ENCODE data around the gene STAB1. TPM values are rescaled to one million over a fixed set of nuclear protein-coding genes. Genes with fewer than 3 reads are reported as not detected.
A peak's percentile ranks its signal among the peaks of the same experiment; 100 is the strongest.

STAB1 gene
- total and polyA plus RNA-seq, 12 donors = 17.4 to 231 (median 44.1) TPM

DNA sequence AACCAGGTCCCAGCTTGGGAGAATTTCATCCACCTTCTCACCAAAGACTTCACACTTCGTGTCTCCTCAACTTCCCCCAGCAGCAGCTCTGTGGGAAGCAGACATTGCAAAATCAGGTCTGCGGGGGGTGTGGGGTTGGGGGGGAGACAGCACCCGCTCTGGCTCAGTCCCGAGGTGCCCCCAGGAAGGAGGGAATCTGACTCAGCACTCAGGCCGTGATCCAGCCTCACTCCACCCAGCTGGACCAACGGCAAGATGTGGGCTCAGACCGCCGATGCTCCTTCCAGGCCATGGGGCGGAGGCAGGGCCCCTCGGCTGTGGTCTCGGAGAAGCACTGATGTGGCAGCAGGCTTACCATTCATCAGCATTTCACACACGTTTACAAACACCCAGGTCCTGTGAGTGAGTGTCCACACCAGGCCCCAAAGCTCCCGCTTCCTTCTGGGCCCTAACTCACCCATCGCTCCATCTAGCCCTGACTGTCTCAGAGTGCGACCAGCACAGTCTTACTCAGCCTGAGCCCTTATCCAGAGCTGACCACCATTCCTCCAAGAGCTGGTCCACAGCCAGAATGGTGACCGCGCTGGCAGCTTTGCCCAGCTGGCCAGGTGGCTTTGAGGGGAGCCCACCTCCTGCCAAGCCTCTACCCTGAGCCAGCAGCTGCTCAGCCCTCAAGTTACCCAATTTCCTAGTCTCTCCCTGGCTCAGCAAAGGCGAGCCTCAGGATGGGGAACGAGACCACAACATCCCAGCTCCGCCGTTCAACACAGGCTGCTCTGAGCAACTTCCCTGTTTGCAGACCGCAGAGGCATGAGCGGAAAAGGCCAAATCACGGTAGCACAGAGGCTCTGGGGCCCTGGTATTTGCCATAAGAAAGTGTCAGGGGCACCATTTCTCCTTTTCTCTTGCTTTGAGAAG lies 3.3 kb downstream of the STAB1 start:
- H3K27ac ChIP-seq = peak overlapping the region in 4 of 10 donors; percentile 31 to 95 (median 40)
- peaks cover 0 to 32% (median 0%) of the 10 kb centered on the region in 9 donors for H3K36me3 ChIP-seq
- TF ChIP-seq, protein P1, sequence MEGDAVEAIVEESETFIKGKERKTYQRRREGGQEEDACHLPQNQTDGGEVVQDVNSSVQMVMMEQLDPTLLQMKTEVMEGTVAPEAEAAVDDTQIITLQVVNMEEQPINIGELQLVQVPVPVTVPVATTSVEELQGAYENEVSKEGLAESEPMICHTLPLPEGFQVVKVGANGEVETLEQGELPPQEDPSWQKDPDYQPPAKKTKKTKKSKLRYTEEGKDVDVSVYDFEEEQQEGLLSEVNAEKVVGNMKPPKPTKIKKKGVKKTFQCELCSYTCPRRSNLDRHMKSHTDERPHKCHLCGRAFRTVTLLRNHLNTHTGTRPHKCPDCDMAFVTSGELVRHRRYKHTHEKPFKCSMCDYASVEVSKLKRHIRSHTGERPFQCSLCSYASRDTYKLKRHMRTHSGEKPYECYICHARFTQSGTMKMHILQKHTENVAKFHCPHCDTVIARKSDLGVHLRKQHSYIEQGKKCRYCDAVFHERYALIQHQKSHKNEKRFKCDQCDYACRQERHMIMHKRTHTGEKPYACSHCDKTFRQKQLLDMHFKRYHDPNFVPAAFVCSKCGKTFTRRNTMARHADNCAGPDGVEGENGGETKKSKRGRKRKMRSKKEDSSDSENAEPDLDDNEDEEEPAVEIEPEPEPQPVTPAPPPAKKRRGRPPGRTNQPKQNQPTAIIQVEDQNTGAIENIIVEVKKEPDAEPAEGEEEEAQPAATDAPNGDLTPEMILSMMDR (IDR thresholded peaks at IDR 0.05) = no peak
- ATAC-seq (peak in 7 of 8 donors; percentile 19 to 58 (median 34)), DNase-seq (peak; percentile 43 to 44)
- WGBS, 2 donors = 79 to 85% methylated on average over 24 of the region's 24 CpGs
- peaks cover 0 to 61% (median 22%) of the 10 kb centered on the region in 9 donors for H3K4me1 ChIP-seq
- H3K4me3 ChIP-seq = peak overlapping the region in 1 of 10 donors; percentile 66
- H3K27me3 ChIP-seq = no peaks in the 10 kb centered on the region
- H3K9me3 ChIP-seq = no peaks in the 10 kb centered on the region
- intact Hi-C loops (cut with DNase I) = no loop called here

DNA sequence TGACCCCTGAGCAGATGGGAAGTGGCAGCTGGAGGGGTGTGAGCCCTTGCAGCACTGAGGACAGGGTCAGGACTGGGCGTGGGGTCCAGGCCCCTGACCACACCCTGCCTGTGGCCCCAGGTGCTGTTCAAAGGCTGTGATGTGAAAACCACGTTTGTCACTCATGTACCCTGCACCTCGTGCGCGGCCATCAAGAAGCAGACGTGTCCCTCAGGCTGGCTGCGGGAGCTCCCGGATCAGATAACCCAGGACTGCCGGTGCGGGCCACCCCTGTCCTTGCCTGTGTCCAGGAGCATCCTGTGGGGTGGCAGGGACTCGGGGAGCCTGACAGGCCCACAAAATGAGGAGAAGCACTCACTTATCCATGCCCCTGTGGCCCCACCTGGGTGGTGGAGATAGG lies 5.9 kb downstream of the STAB1 start:
- WGBS, 2 donors = 89% methylated on average over 11 of the region's 11 CpGs
- no peak for DNase-seq
- H3K27ac ChIP-seq = no peak overlapping the region
- no peak overlapping the region for H3K4me3 ChIP-seq
- no peaks in the 10 kb centered on the region for H3K27me3 ChIP-seq
- TF ChIP-seq, protein P1 (IDR thresholded peaks at IDR 0.05) = no peak
- intact Hi-C loops (cut with DNase I) = no loop called here
- peaks cover 0 to 58% (median 0%) of the 10 kb centered on the region in 9 donors for H3K36me3 ChIP-seq
- peaks cover 0 to 34% (median 5%) of the 10 kb centered on the region in 9 donors for H3K4me1 ChIP-seq
- H3K9me3 ChIP-seq = no peaks in the 10 kb centered on the region
- ATAC-seq = no peak

DNA sequence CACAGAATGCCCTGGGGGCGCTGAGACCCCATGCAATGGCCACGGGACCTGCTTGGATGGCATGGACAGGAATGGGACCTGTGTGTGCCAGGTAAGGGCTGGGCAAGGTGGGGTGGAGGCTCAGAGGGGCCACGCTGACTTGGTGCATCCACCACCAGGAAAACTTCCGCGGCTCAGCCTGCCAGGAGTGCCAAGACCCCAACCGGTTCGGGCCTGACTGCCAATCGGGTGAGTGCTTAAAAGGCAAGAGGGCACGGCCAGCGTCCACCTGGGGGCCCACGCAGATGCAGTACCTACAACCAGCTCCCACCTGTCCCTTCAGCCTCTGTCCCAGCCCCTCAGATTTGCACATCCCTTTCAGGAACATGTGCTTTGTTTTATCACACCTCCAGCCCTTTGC lies 6.9 kb downstream of the STAB1 start:
- no peaks in the 10 kb centered on the region for H3K9me3 ChIP-seq
- no peak overlapping the region for H3K27ac ChIP-seq
- intact Hi-C loops (cut with DNase I) = no loop called here
- ATAC-seq = no peak
- no peak overlapping the region for H3K4me3 ChIP-seq
- 93% methylated on average over 10 to 11 of the region's 11 CpGs for WGBS, 2 donors
- DNase-seq = no peak
- peaks cover 0 to 25% (median 0%) of the 10 kb centered on the region in 9 donors for H3K4me1 ChIP-seq
- no peaks in the 10 kb centered on the region for H3K27me3 ChIP-seq
- H3K36me3 ChIP-seq = peaks cover 0 to 65% (median 0%) of the 10 kb centered on the region in 9 donors
- TF ChIP-seq, protein P1 (IDR thresholded peaks at IDR 0.05) = no peak

DNA sequence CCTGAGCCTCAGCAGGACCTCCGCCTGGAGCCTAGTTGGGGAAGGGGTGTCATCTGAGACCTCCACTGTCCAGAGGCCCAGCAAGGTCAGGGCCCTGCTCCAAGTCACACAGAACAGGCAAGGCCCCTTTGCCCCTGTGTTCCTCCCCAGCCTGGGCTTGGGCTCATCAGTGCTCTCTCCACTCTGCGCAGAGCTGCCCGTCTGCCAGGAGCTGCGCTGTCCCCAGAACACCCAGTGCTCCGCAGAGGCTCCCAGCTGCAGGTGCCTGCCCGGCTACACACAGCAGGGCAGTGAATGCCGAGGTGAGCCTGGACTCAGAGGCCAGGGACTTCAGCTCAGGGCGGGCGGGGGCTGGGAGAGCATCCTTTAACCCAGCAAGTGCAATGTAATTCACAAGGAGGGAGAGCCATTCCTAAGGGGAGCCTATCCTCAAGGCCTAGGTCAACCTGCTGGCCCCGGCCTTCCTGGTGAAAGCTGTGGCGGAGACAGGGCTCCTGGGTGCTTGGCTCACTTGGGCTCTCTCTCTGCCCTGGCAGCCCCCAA lies 7.7 kb downstream of the STAB1 start:
- Histone ChIP-seq H3K4me1 (peaks cover 0 to 16% (median 0%) of the 10 kb centered on the region in 9 donors), H3K27me3 (no peaks in the 10 kb centered on the region), H3K36me3 (peaks cover 0 to 71% (median 0%) of the 10 kb centered on the region in 9 donors), H3K27ac (no peak overlapping the region), H3K9me3 (no peaks in the 10 kb centered on the region), H3K4me3 (no peak overlapping the region)
- 94 to 97% methylated on average over 9 to 11 of the region's 11 CpGs for WGBS, 2 donors
- DNase-seq (no peak), ATAC-seq (no peak)
- TF ChIP-seq, protein P1 (IDR thresholded peaks at IDR 0.05) = no peak
- intact Hi-C loops (cut with DNase I) = no loop called here

Measured in heart right ventricle (tissue), 16 donors.